Activated B cell treated with CpG ODN at 0.5 μM for 24 hours (primary cell): ENCODE data around the gene STX18. TPM values are rescaled to one million over a fixed set of nuclear protein-coding genes. Genes with fewer than 3 reads are reported as not detected.

Experiments used
- ATAC-seq: fragments of 200-7000 bp; cut with Tn5 transposase; one replicate; pipeline ENCODE4 v1.10.0; 2021; ENCODE audit warnings: low read depth, mild to moderate bottlenecking, moderate library complexity
- CTCF ChIA-PET: fragments of 350-600 bp; sonication (Branson Sonifier 250); formaldehyde crosslinking; loops from one replicate; lab custom pipeline; 2021; ENCODE audit warnings: antibody characterized with exemption; lab: Charles Lee
- POLR2A ChIA-PET: fragments of 350-600 bp; sonication (Branson Sonifier 250); formaldehyde crosslinking; loops from one replicate; lab custom pipeline; 2021; ENCODE audit warnings: antibody characterized with exemption; lab: Charles Lee
- DNase-seq: peaks from one replicate; pipeline ENCODE4 v3.0.0; 2022
- H3K27ac Mint-ChIP-seq: one replicate; pipeline ENCODE4 v1.8.0; 2020; ENCODE audit warnings: mixed read lengths
- H3K27me3 Mint-ChIP-seq: one replicate; pipeline ENCODE4 v1.8.0; 2021; ENCODE audit warnings: mixed read lengths
- H3K36me3 Mint-ChIP-seq: one replicate; pipeline ENCODE4 v1.8.0; 2021; ENCODE audit warnings: low read depth, mixed read lengths
- H3K4me1 Mint-ChIP-seq: one replicate; pipeline ENCODE4 v1.8.0; 2021; ENCODE audit warnings: mixed read lengths
- H3K4me3 Mint-ChIP-seq: one replicate; pipeline ENCODE4 v1.8.0; 2020; ENCODE audit warnings: mild to moderate bottlenecking, mixed read lengths
- H3K9me3 Mint-ChIP-seq: one replicate; pipeline ENCODE4 v1.8.0; 2020; ENCODE audit warnings: mixed read lengths
- CTCF ChIP-seq: fragments of 200-600 bp; IDR thresholded peaks from one replicate; pipeline ENCODE4 v1.8.0; 2022; ENCODE audit warnings: antibody characterized with exemption, mild to moderate bottlenecking
- intact Hi-C: fragments of 100-400 bp; cut with micrococcal nuclease; formaldehyde crosslinking; loops from one replicate; pipeline ENCODE4 v1.15.1; 2024
- total RNA-seq: library from RNA; stranded (reverse); gene quantifications from 2 replicates; pipeline ENCODE4 v1.2.3, GENCODE V29; 2022

STX18 gene
- total RNA-seq, 1 donor from 2014 or later: 27.1 TPM

- intact Hi-C loops: no loop called here
- H3K36me3 Mint-ChIP-seq: peaks cover 67% of the 10 kb centered on the region
- no peak for ATAC-seq
Measured at GRCh38 chr4:4457803-4458553, 83.9 kb downstream of the STX18 start.

DNA sequence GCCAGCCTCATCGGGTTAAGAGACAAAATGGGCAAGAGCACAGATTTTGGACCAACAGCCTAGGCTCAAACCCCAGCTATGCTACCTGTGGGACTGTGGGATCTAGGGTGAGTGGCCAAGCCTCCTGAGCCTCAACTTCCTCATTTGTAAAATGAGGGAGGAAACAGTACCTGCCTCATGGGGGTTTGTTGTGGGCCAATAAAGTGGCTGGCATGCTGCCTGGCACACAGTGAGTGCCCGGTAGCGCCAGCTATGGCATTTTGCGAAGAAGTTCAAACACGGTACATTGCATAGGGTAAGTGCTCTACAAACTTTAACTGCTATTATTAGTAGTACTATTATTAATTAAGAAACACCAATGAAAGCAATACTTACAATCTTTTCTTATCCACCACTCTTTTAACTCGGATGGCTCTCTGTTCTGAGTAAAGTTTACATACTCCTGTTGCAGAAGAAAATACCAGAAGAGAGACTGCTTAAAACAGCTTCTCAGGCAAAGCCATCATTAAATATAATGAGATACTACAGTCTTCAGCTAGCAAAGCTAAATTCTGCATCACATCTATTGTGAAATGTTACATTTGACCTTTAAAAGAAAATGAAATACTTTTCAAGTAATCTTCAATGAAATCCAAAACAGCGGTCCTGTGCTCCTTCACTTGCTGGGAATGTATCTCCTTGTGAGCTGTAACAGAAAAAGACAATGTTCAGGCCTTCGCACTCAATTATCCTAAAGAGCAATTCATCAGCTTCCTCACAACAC lies 84.9 kb downstream of the STX18 start:
- Mint-ChIP-seq H3K4me1 (peaks cover 10% of the 10 kb centered on the region), H3K9me3 (no peaks in the 10 kb centered on the region), H3K27me3 (no peaks in the 10 kb centered on the region), H3K27ac (no peak overlapping the region), H3K36me3 (peaks cover 73% of the 10 kb centered on the region), H3K4me3 (no peak overlapping the region)
- TF ChIP-seq CTCF: no peak
- ChIA-PET POLR2A (no interaction called here), CTCF (no interaction called here)
- ATAC-seq (no peak), DNase-seq (no peak)
- intact Hi-C loops: no loop called here

More at GRCh38 chr4:4457803-4458553, 83.9 kb downstream of the STX18 start:
- H3K27ac Mint-ChIP-seq: no peak overlapping the region
- POLR2A ChIA-PET: no interaction called here
- no peak for TF ChIP-seq CTCF
- H3K4me1 Mint-ChIP-seq: peaks cover 10% of the 10 kb centered on the region
- no peaks in the 10 kb centered on the region for H3K9me3 Mint-ChIP-seq
- CTCF ChIA-PET: no interaction called here
- H3K4me3 Mint-ChIP-seq: no peak overlapping the region
- no peak for DNase-seq
- no peaks in the 10 kb centered on the region for H3K27me3 Mint-ChIP-seq

DNA sequence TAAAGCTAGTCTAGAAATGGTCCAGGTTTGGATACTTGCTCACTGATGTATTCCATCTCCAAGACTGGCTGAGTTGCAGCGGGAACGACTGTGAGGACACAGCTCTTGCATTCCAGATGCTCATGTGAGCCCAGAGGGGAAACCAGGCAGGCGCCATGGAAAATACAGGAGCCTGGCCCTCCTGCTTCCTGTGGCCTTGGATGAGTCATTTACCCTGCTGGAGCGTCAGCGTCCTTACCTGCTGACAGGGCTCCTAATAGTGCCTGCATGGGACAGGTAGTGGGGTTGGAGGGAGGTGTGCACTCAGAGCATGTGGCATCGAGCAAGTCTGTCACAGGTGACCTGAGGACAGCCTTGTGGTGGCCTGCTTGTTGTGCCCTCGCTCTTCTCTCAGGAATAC lies 85.5 kb downstream of the STX18 start:
- Mint-ChIP-seq H3K4me1 (peaks cover 10% of the 10 kb centered on the region), H3K9me3 (no peaks in the 10 kb centered on the region), H3K4me3 (no peak overlapping the region), H3K36me3 (peaks cover 76% of the 10 kb centered on the region), H3K27ac (no peak overlapping the region), H3K27me3 (no peaks in the 10 kb centered on the region)
- no peak for TF ChIP-seq CTCF
- CTCF ChIA-PET: no interaction called here
- no peak for DNase-seq
- POLR2A ChIA-PET: no interaction called here
- intact Hi-C loops: no loop called here
- ATAC-seq: no peak

DNA sequence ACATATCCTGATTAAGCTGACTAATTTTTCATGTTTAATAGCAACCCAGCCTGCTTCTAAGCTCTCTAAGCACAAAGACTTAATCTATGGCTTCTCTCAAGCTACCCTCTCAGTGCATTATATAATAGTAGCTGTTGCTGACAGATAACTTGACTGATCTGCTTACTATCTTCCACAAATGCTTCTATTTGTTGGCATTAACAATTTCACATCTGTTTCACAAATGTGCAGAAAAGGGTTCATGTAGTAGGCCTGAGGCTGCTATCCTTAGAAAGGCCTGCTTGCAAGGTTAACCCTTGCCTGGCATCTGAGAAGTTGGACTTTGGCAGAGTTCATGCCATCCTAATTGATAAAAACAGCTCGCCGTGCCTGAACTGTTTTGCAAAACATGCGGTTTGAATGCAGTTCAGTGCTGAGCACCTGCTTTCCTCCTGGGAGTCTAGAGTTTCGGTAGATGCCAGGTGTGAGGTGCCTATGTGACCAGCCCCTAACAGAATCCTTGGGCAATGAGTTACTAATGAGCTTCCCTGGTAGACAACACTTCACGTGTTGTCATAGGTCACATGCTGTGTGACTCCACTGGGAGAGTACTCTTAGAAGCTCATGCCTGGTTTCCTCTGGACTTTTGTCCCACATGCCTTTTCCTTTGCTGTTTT lies 86.5 kb downstream of the STX18 start:
- ChIA-PET CTCF (no interaction called here), POLR2A (no interaction called here)
- DNase-seq: no peak
- H3K36me3 Mint-ChIP-seq: peaks cover 76% of the 10 kb centered on the region
- TF ChIP-seq CTCF: no peak
- H3K9me3 Mint-ChIP-seq: no peaks in the 10 kb centered on the region
- peaks cover 10% of the 10 kb centered on the region for H3K4me1 Mint-ChIP-seq
- no peak overlapping the region for H3K27ac Mint-ChIP-seq
- no peak overlapping the region for H3K4me3 Mint-ChIP-seq
- H3K27me3 Mint-ChIP-seq: no peaks in the 10 kb centered on the region
- ATAC-seq: peak; percentile 25
- intact Hi-C loops: no loop called here

DNA sequence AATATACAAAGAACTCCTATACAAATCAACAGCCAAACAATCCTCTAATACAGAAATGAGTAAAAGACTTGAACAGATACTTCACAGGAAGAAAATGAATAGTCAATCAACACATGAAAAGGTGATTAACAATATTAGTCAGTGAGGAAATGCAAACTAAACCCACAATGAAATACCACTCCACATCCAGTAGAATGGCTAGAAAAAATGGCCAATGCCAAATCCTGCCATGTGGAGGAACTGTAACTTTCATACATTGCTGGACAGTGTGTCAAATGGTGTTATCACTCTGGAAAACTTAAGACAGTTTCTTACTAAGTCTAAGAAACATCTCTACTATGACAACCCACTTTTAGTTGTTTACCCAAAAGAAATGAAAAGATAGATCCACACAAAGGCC lies 95.4 kb downstream of the STX18 start:
- DNase-seq: no peak
- CTCF ChIA-PET: no interaction called here
- H3K9me3 Mint-ChIP-seq: no peaks in the 10 kb centered on the region
- no peak for ATAC-seq
- H3K4me1 Mint-ChIP-seq: peaks cover 3% of the 10 kb centered on the region
- TF ChIP-seq CTCF: no peak
- POLR2A ChIA-PET: no interaction called here
- intact Hi-C loops: no loop called here
- H3K27me3 Mint-ChIP-seq: no peaks in the 10 kb centered on the region
- no peak overlapping the region for H3K4me3 Mint-ChIP-seq
- no peak overlapping the region for H3K27ac Mint-ChIP-seq
- peaks cover 17% of the 10 kb centered on the region for H3K36me3 Mint-ChIP-seq
